Measurements from ENCODE around the gene RASL10A. TPM values are rescaled to one million over a fixed set of nuclear protein-coding genes. Genes with fewer than 3 reads are reported as not detected.
A peak's percentile ranks its signal among the peaks of the same experiment; 100 is the strongest.

The RASL10A gene
- total RNA-seq, 1 experiment from 2014 or later = 0.06 TPM

GRCh38 chr22:29323641-29324040 is 8.1 kb upstream of the RASL10A start:
- DNase-seq (ENCODE audit: low read depth) = no peak

GRCh38 chr22:29320546-29320945 is 5.0 kb upstream of the RASL10A start:
- DNase-seq (ENCODE audit: low read depth) = no peak

- no peak for DNase-seq (ENCODE audit: low read depth)
These were observed 3.6 kb upstream of the RASL10A start for GRCh38 chr22:29319072-29319471.

- no peak for DNase-seq (ENCODE audit: low read depth)
These were observed 2.4 kb upstream of the RASL10A start for GRCh38 chr22:29317827-29318454.

- DNase-seq (ENCODE audit: low read depth) = no peak
These were observed 788 bp upstream of the RASL10A start for GRCh38 chr22:29316141-29316828.

GRCh38 chr22:29314537-29315285 is 786 bp downstream of the RASL10A start:
- no peak for DNase-seq (ENCODE audit: low read depth)

GRCh38 chr22:29313576-29314466 is 1.7 kb downstream of the RASL10A start:
- DNase-seq (ENCODE audit: low read depth) = no peak

- no peak for DNase-seq (ENCODE audit: low read depth)
These were observed 2.3 kb downstream of the RASL10A start for GRCh38 chr22:29313126-29313575.

GRCh38 chr22:29312218-29313125 is 3.0 kb downstream of the RASL10A start:
- no peak for DNase-seq (ENCODE audit: low read depth)

- DNase-seq (ENCODE audit: low read depth) = no peak
These were observed 3.9 kb downstream of the RASL10A start for GRCh38 chr22:29311464-29312217.

GRCh38 chr22:29310863-29311339 is 4.6 kb downstream of the RASL10A start:
- peak; percentile 94 for DNase-seq (ENCODE audit: low read depth)

GRCh38 chr22:29310065-29310862 is 5.2 kb downstream of the RASL10A start:
- no peak for DNase-seq (ENCODE audit: low read depth)

- no peak for DNase-seq (ENCODE audit: low read depth)
These were observed 6.0 kb downstream of the RASL10A start for GRCh38 chr22:29309332-29310064.

GRCh38 chr22:29308791-29309262 is 6.7 kb downstream of the RASL10A start:
- DNase-seq (ENCODE audit: low read depth) = peak; percentile 66

- DNase-seq (ENCODE audit: low read depth) = no peak
These were observed 7.2 kb downstream of the RASL10A start for GRCh38 chr22:29308148-29308790.

- no peak for DNase-seq (ENCODE audit: low read depth)
These were observed 7.8 kb downstream of the RASL10A start for GRCh38 chr22:29307596-29308147.

All from LHCN-M2 (cell line).